Motor neuron (in vitro differentiated cells): ENCODE results near the gene GRAMD1B. TPM values are rescaled to one million over a fixed set of nuclear protein-coding genes. Genes with fewer than 3 reads are reported as not detected.
A peak's percentile ranks its signal among the peaks of the same experiment; 100 is the strongest.
"Not testable (repeated sequence)": the region's sequence is repeated elsewhere in the genome, so short reads cannot be mapped to it uniquely, and the experiment has no call there.

Experiments
- ATAC-seq, 8 experiments: fragments of 200-7000 bp; cut with Tn5 transposase; replicated peaks in 6 of 8; 2 replicates each; pipeline ENCODE4 v1.8.0; 2021; ENCODE audit warnings: mild to moderate bottlenecking in 8 of 8, moderate library complexity in 8 of 8
- H3K27ac ChIP-seq, 2 donors: fragments of 250-450 bp; sonication (Bioruptor Pico); 2 replicates each; pipeline ENCODE4 v1.9.0; 2021; ENCODE audit warnings: antibody characterized with exemption in 2 of 2, mild to moderate bottlenecking in 2 of 2, moderate library complexity in 1 of 2
- H3K4me1 ChIP-seq, 2 donors: fragments of 250-450 bp; sonication (Bioruptor Pico); replicated peaks in 1 of 2; 2 replicates each; pipeline ENCODE4 v1.6.1; 2021; ENCODE audit warnings: antibody characterized with exemption in 2 of 2, mild to moderate bottlenecking in 2 of 2, moderate library complexity in 1 of 2
- H3K4me3 ChIP-seq, 5 donors: fragments of 250-450 bp; sonication (Bioruptor Pico); 2 replicates each; pipeline ENCODE4 v1.9.0; 2021; ENCODE audit warnings: antibody characterized with exemption in 5 of 5, mild to moderate bottlenecking in 5 of 5, moderate library complexity in 4 of 5
- WGBS, 10 experiments: fragments of 450-650 bp; shearing (Covaris generic); methylation state at CpG; one replicate each; pipeline ENCODE4 v1.0.0; 2022; 5-methylcytosine and 5-hydroxymethylcytosine counted together
- in situ Hi-C, 9 experiments: fragments of 400-800 bp; cut with MboI; loops; one replicate each; pipeline ENCODE4 v1.15.0; 2021; ENCODE audit warnings: low sequenced_read_pairs in 9 of 9, low pct_unique_long_range_greater_than_20kb in 2 of 9; ENCODE audit not compliant: unreplicated experiment in 9 of 9
- total RNA-seq, 8 experiments: library from RNA; unstranded; fragments of 300-600 nt; gene quantifications; 2 replicates each; pipeline versions ENCODE4 v1.2.3 to v1.2.4, GENCODE V29; 2022

The GRAMD1B gene
- total RNA-seq, 8 experiments from 2014 or later: 0.94 to 17.1 (median 10.4) TPM

DNA sequence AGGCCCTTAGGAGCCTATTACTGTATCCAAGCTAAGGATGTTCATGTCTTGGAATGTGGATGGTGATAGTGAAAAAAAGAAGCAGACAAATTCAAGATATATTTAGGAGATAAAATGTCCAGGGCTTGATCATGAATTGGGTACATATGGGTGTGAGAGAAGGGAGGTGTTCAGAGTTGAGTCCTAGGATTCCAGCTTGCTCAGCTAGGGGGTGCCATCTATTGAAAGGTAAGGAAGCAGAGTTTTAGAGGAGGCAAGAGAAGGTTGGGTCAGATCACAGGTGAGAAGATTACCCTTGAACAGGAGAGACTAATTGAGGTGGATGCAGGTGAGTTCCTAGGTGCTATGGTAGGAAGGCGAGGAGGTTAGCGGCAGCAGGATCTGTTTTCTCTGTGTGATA, 60.5 kb downstream of the GRAMD1B start:
- 94 to 100% (median 100%) methylated on average over 2 of the region's 2 CpGs; no CpG with 5 or more reads in 4 of the 10 experiments for WGBS, 10 experiments
- in situ Hi-C loops: loop anchor here in 7 of 9 experiments (25.0 kb wide), 3 partner anchors 178 to 378 kb away; no protein-coding TSS in a partner anchor
- no peak for ATAC-seq

GRCh38 chr11:123491241-123491640, 61.2 kb downstream of the GRAMD1B start:
- Histone ChIP-seq H3K27ac (no peak overlapping the region), H3K4me3 (no peak overlapping the region), H3K4me1 (peaks cover 0 to 8% of the 10 kb centered on the region in 2 donors)
- WGBS, 10 experiments: 80% methylated on average over 1 of the region's 3 CpGs; no CpG with 5 or more reads in 9 of the 10 experiments
- ATAC-seq: no peak
- in situ Hi-C loops: loop anchor here in 7 of 9 experiments (25.0 kb wide), 3 partner anchors 179 to 379 kb away; no protein-coding TSS in a partner anchor

More for the DNA sequence above, 60.5 kb downstream of the GRAMD1B start:
- Histone ChIP-seq H3K4me1 (peaks cover 0 to 8% of the 10 kb centered on the region in 2 donors), H3K27ac (no peak overlapping the region), H3K4me3 (no peak overlapping the region)

DNA sequence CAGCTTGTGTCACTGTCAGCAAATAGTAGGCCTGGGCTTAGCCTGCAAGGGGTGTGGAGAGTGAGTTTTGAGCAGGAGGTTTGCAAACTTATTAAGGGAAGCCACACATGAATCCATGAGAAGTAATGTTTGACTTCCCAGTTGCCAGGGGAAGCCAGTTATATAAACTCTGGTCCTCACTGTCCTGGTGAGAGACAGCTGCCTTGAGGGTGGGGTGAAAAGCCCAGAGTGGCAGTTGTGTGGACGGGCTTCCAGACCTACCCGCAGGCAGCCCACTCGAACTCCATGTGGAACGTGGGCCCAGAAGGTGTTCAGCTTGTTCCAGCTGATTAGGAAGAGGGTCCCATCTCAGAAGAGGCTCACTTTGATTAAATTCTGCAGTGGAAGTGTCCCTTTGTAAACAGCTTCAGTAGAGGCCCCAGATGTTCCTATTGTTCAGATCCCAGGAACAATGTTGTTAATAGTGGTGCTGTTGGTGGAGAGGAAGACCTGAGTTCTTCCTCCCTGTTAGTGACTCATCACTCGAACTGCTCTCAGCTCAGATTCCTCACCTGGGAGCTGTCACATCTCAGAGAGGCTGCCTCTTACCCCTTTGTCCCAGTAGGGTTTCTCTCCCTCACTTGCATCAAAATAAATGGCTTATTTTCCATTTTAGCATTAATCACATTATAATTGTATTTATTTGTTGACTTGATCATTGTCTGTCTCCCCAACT, 63.4 kb downstream of the GRAMD1B start:
- peak in 2 of 8 experiments; percentile 19 to 75 for ATAC-seq
- Histone ChIP-seq H3K4me3 (no peak overlapping the region), H3K27ac (no peak overlapping the region), H3K4me1 (peaks cover 0 to 8% of the 10 kb centered on the region in 2 donors)
- in situ Hi-C loops: loop anchor here in 7 of 9 experiments (25.0 kb wide), 3 partner anchors 181 to 381 kb away; no protein-coding TSS in a partner anchor
- 40 to 80% (median 60%) methylated on average over 1 to 4 of the region's 5 CpGs; no CpG with 5 or more reads in 4 of the 10 experiments for WGBS, 10 experiments

DNA sequence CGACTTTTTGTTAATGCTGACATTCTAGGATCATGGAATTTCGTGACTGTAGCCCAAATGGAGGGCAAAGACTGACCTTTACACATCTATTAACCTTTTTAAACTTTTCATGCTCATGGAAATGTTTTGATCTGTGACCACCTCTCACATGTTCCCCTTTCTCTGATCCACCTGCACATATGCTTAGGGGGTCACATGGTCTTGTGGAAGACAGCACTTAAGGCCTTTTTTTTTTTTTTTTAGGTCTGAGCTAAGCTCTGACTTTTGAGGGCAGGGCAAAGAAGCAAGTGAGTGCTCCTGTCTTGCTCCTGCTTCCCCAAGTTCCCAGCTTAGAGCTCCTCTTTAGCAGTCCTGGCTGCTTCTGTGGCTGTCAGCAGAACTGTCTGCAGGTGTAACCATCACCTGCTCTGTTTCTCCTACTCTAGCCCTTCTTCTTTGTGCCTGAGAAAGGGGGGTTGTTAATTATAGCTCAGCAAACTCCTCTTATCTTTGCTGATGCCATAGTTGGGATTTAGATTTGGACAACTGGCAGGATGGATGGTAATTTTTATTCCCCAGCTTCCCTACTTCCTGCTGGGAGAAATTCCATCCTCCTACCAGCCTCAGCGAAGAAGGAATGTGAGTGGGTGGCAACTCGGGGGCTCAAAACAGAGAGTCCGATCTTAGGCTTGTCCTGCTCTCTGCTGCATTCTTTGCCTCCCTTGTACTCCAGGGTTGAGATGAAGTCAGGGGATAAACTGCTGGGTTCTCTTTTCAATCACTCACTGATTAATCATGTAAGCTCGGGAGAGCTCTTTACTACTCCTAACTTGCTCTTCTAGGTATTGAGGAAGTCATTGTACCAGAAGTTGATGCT, 64.4 kb downstream of the GRAMD1B start:
- 14 to 85% (median 53%) methylated on average over 1 to 5 of the region's 6 CpGs for WGBS, 10 experiments
- in situ Hi-C loops: loop anchor here in 7 of 9 experiments (25.0 kb wide), 3 partner anchors 182 to 382 kb away; no protein-coding TSS in a partner anchor
- Histone ChIP-seq H3K4me1 (peaks cover 0 to 8% of the 10 kb centered on the region in 2 donors), H3K4me3 (no peak overlapping the region), H3K27ac (no peak overlapping the region)
- ATAC-seq: no peak

DNA sequence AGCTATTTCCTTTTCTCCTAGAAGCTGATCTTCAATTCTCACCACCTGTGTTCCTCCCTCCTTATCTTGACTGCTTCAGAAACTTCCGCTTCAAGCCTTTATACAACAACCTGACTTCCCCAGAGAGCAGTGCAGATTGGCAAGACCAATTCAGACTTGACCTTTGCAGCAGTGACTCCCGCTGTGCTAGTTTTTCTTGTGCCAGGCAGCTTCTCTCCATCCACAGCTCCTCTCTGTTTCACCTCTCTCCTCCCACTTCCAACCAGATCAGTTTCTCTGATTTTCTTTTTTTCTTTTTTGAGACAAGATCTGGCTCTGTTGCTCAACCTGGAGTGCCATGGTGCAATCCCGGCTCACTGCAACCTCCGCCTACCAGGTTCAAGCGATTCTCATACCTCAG, 74.3 kb downstream of the GRAMD1B start:
- in situ Hi-C loops: loop anchor here in 1 of 9 experiments (10.0 kb wide), 1 partner anchor 50 kb away; no protein-coding TSS in a partner anchor
- WGBS, 10 experiments: 78 to 100% (median 100%) methylated on average over 1 to 5 of the region's 5 CpGs; no CpG with 5 or more reads in 2 of the 10 experiments
- ATAC-seq: no peak
- Histone ChIP-seq H3K4me3 (no peak overlapping the region), H3K4me1 (peaks cover 18 to 25% of the 10 kb centered on the region in 2 donors), H3K27ac (no peak overlapping the region)

GRCh38 chr11:123505546-123506299, 75.7 kb downstream of the GRAMD1B start:
- no peak overlapping the region for H3K4me3 ChIP-seq
- no peak overlapping the region for H3K27ac ChIP-seq
- in situ Hi-C loops: loop anchor here in 1 of 9 experiments (10.0 kb wide), 1 partner anchor 49 kb away; no protein-coding TSS in a partner anchor
- 32 to 100% (median 48%) methylated on average over 1 to 6 of the region's 6 CpGs for WGBS, 10 experiments
- peak in 6 of 8 experiments; percentile 57 to 67 (median 62) for ATAC-seq
- peaks cover 30 to 34% of the 10 kb centered on the region in 2 donors for H3K4me1 ChIP-seq

GRCh38 chr11:123507043-123507442, 77.0 kb downstream of the GRAMD1B start:
- in situ Hi-C loops: loop anchor here in 1 of 9 experiments (10.0 kb wide), 1 partner anchor 48 kb away; no protein-coding TSS in a partner anchor
- ATAC-seq: no peak

DNA sequence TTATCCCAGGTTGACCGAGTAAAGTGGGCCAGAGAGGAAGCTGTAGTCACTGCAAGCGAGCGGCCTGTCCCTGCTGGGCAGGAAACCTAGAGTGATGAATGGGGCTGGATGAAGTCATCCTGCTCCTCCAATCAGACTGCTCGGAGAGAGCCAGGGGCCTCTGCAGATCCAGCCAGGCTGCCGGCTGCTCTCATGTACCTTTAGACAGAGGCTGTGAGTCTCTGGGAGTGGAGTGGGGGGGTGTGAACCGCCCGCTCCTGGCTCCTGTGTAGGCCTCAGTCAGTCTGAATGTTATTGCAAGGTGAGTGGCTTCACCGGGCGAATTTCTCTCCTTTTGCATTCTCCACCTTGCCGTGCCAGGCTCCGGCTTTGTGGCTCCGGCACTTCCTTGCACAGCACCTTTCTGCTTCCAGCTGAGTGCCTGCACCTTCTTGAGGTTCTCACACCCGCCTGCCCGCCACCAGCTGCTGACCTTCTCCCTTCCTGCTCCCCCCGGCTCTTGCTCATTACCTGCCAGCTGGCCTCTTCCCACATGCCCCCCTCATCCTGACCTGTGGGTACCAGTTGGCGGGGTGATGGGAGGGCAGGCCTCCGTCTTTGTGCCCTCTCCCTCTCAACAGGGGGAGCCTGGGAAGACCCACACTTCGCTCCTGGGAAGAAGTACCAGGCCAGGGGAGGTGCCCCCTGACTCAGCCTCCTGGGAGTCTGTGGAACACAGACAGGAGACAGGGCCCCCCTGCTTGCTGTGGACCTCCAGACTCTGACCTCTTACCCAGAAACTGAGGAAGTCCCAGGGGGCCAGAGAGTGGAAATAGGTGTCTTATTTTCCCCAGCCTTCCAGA, 79.9 kb downstream of the GRAMD1B start:
- peak in 5 of 8 experiments; percentile 89 to 93 (median 91) for ATAC-seq
- H3K4me3 ChIP-seq: no peak overlapping the region
- peak overlapping the region; percentile 82 to 90 for H3K27ac ChIP-seq
- peaks cover 36 to 44% of the 10 kb centered on the region in 2 donors for H3K4me1 ChIP-seq
- in situ Hi-C loops: loop anchor here in 1 of 9 experiments (10.0 kb wide), 1 partner anchor 45 kb away; no protein-coding TSS in a partner anchor
- WGBS, 10 experiments: 24 to 80% (median 45%) methylated on average over 2 to 9 of the region's 18 CpGs; no CpG with 5 or more reads in 4 of the 10 experiments

More at GRCh38 chr11:123507043-123507442, 77.0 kb downstream of the GRAMD1B start:
- no peak overlapping the region for H3K4me3 ChIP-seq
- WGBS, 10 experiments: 40% methylated on average over 1 of the region's 1 CpG; no CpG with 5 or more reads in 9 of the 10 experiments
- H3K27ac ChIP-seq: peak overlapping the region; percentile 5 to 18
- peaks cover 36 to 44% of the 10 kb centered on the region in 2 donors for H3K4me1 ChIP-seq

- Histone ChIP-seq H3K27ac (peak overlapping the region; percentile 82 to 90), H3K4me3 (no peak overlapping the region), H3K4me1 (peaks cover 34 to 44% of the 10 kb centered on the region in 2 donors)
- in situ Hi-C loops: no loop called here
- ATAC-seq: no peak
- 53 to 100% (median 100%) methylated on average over 1 to 3 of the region's 13 CpGs; no CpG with 5 or more reads in 6 of the 10 experiments for WGBS, 10 experiments
These were observed 80.5 kb downstream of the GRAMD1B start for GRCh38 chr11:123510579-123510905.

DNA sequence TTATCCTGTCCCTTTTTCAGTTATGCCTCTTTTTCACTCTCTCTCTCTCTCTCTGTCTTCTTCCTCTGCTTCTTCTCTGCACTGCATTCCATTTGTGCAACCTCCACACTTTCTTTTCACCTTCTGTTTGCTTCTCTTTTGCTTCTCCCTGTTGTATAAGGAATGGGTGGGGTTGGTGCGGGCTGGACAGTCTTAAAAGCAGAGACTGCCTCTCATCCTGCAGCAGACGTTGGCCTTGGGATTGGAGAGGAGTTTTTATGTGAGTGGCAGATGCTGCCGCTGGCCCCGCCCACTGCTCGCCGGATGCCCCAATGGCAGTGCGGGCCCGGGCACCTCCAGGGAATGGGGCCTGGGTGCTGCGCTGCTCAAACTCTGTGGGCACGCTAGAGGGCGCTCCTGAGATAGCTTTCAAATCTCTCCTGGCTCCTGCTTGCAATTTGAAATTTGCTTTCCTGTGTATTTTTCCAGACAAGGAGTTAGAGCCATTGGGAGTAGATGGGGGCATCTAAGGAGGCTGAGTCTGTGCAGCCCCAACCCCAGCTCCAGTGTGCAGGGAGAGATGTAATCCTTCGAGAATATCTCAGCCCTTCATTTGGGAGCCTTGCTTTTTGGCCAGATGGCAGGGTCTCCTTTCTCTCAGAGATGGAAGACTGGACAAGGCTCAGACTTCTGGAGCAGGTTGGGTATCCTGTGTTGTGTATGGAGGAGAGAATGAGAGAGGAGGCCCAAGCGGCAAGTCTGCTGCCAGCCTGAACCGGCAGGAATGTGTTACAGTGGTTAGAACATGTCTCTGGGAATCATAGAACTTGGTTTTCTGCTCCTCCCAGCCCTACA, 81.2 kb downstream of the GRAMD1B start:
- WGBS, 10 experiments: 0 to 49% (median 8%) methylated on average over 1 to 7 of the region's 14 CpGs; no CpG with 5 or more reads in 1 of the 10 experiments
- in situ Hi-C loops: no loop called here
- Histone ChIP-seq H3K4me3 (no peak overlapping the region), H3K27ac (peak overlapping the region; percentile 82 to 90), H3K4me1 (peaks cover 31 to 36% of the 10 kb centered on the region in 2 donors)
- peak; percentile 77 to 100 (median 78) for ATAC-seq

- ATAC-seq, H3K4me3 ChIP-seq, in situ Hi-C loops: not testable (repeated sequence)
These were observed 83.2 kb downstream of the GRAMD1B start for GRCh38 chr11:123513309-123513708.

More at GRCh38 chr11:123513309-123513708, 83.2 kb downstream of the GRAMD1B start:
- not testable (repeated sequence) for H3K27ac ChIP-seq
- H3K4me1 ChIP-seq: peaks cover 30 to 36% of the 10 kb centered on the region in 2 donors
